B cell (primary cell): Measurements from ENCODE around the gene MGAT4C. TPM values are rescaled to one million over a fixed set of nuclear protein-coding genes. Genes with fewer than 3 reads are reported as not detected.

Source experiments
- ATAC-seq: fragments of 200-7000 bp; cut with Tn5 transposase; one replicate; pipeline ENCODE4 v1.10.0; 2021; ENCODE audit warnings: low read depth, mild to moderate bottlenecking, moderate number of reproducible peaks, moderate library complexity
- CTCF ChIA-PET: fragments of 350-600 bp; sonication (Branson Sonifier 250); formaldehyde crosslinking; loops from one replicate; lab custom pipeline; 2021; ENCODE audit warnings: antibody characterized with exemption, inconsistent platforms; lab: Charles Lee
- POLR2A ChIA-PET: fragments of 350-600 bp; sonication (Branson Sonifier 250); formaldehyde crosslinking; loops from one replicate; lab custom pipeline; 2021; ENCODE audit warnings: antibody characterized with exemption; lab: Charles Lee
- DNase-seq: peaks from one replicate; pipeline ENCODE4 v3.0.0; 2013
- H2AFZ ChIP-seq: 2 replicates; pipeline ENCODE4 v1.6.1; 2012; ENCODE audit warnings: mild to moderate bottlenecking, low read depth, low read length; ENCODE audit not compliant: insufficient read depth, poor library complexity, severe bottlenecking
- H3K27ac ChIP-seq, 2 donors: 1 replicate in 1 of 2; 2 replicates in 1 of 2; pipeline ENCODE4 v1.5.1; 2012 to 2013; ENCODE audit warnings: low read length in 2 of 2, mild to moderate bottlenecking in 2 of 2, moderate library complexity in 1 of 2
- H3K27me3 ChIP-seq, 4 experiments: fragments of 200-600 bp in 1 of 4; sonication (generic) in 1 of 4; replicated peaks in 1 of 4; 1 replicate in 2 of 4; 2 replicates in 2 of 4; pipeline versions ENCODE4 v1.6.1 to v1.7.0; 2013 to 2016; ENCODE audit warnings: low read length in 3 of 4, mild to moderate bottlenecking in 2 of 4, mixed read lengths in 1 of 4, moderate library complexity in 1 of 4; ENCODE audit not compliant: insufficient read depth in 4 of 4, control insufficient read depth in 3 of 4; ENCODE audit errors: control extremely low read depth in 1 of 4
- H3K36me3 ChIP-seq, 2 experiments: replicated peaks in 1 of 2; 1 replicate in 1 of 2; 2 replicates in 1 of 2; pipeline versions ENCODE4 v1.6.1 to v1.7.1; 2013; ENCODE audit warnings: low read length in 1 of 2; ENCODE audit not compliant: insufficient read depth in 2 of 2, control insufficient read depth in 1 of 2; ENCODE audit errors: control extremely low read depth in 1 of 2, extremely low read depth in 1 of 2
- H3K4me1 ChIP-seq, 2 donors: fragments of 200-600 bp in 1 of 2; sonication (generic) in 1 of 2; 1 replicate in 1 of 2; 2 replicates in 1 of 2; pipeline versions ENCODE4 v1.5.1 to v1.6.1; 2013 to 2017; ENCODE audit warnings: low read length in 2 of 2; ENCODE audit not compliant: control insufficient read depth in 2 of 2, insufficient read depth in 2 of 2
- H3K4me2 ChIP-seq: replicated peaks from 2 replicates; pipeline ENCODE3; 2012; ENCODE audit warnings: mild to moderate bottlenecking, low read depth, low read length; ENCODE audit not compliant: poor library complexity, severe bottlenecking
- H3K4me3 ChIP-seq, 5 experiments: fragments of 200-600 bp in 1 of 5; sonication (generic) in 1 of 5; 1 replicate in 3 of 5; 2 replicates in 2 of 5; pipeline versions ENCODE4 v1.5.1 to v1.7.0; 2011 to 2016; ENCODE audit warnings: low read length in 4 of 5, mild to moderate bottlenecking in 4 of 5, low read depth in 2 of 5, control low read depth in 1 of 5, moderate library complexity in 1 of 5; ENCODE audit not compliant: insufficient read depth in 1 of 5; ENCODE audit errors: control extremely low read depth in 1 of 5, extremely low read depth in 1 of 5
- H3K79me2 ChIP-seq: fragments of 200-600 bp; sonication (generic); one replicate; pipeline ENCODE4 v1.6.0; 2016; ENCODE audit warnings: low read length; ENCODE audit not compliant: control insufficient read depth, insufficient read depth
- H3K9ac ChIP-seq: fragments of 200-600 bp; sonication (generic); 2 replicates; pipeline ENCODE4 v1.6.1; 2017; ENCODE audit warnings: mild to moderate bottlenecking, low read length, moderate library complexity
- H3K9me3 ChIP-seq, 3 donors: one replicate each; pipeline versions ENCODE4 v1.6.1 to v1.7.1; 2013; ENCODE audit warnings: low read length in 2 of 3; ENCODE audit not compliant: control insufficient read depth in 2 of 3, insufficient read depth in 1 of 3; ENCODE audit errors: control extremely low read depth in 1 of 3
- H4K20me1 ChIP-seq: 2 replicates; pipeline ENCODE4 v1.6.0; 2012; ENCODE audit warnings: mild to moderate bottlenecking, low read length; ENCODE audit not compliant: insufficient read depth, control insufficient read depth, poor library complexity, severe bottlenecking
- H3K27ac Mint-ChIP-seq: one replicate; pipeline ENCODE4 v1.8.0; 2021; ENCODE audit warnings: mixed read lengths
- H3K27me3 Mint-ChIP-seq: one replicate; pipeline ENCODE4 v1.8.0; 2021; ENCODE audit warnings: mixed read lengths
- H3K4me1 Mint-ChIP-seq: one replicate; pipeline ENCODE4 v1.8.0; 2021; ENCODE audit warnings: mixed read lengths
- H3K4me3 Mint-ChIP-seq: one replicate; pipeline ENCODE4 v1.8.0; 2021; ENCODE audit warnings: mixed read lengths
- H3K9me3 Mint-ChIP-seq: one replicate; pipeline ENCODE4 v1.8.0; 2022; ENCODE audit warnings: mixed read lengths; ENCODE audit not compliant: insufficient read depth
- CTCF ChIP-seq: fragments of 200-600 bp; IDR thresholded peaks from one replicate; pipeline ENCODE4 v1.8.0; 2022; ENCODE audit warnings: antibody characterized with exemption, mild to moderate bottlenecking
- EZH2 ChIP-seq: IDR thresholded peaks from 2 replicates; pipeline ENCODE4 v1.6.1; 2012; ENCODE audit warnings: borderline replicate concordance, low read depth, mild to moderate bottlenecking, moderate library complexity, low read length; ENCODE audit not compliant: insufficient read depth, poor library complexity, severe bottlenecking
- WGBS: methylation state at CpG from one replicate; pipeline ENCODE4 v1.1.5; 2013; ENCODE audit warnings: missing lambda C conversion rate; ENCODE audit not compliant: insufficient coverage; 5-methylcytosine and 5-hydroxymethylcytosine counted together
- intact Hi-C: fragments of 100-400 bp; cut with micrococcal nuclease; formaldehyde crosslinking; loops from one replicate; pipeline ENCODE4 v1.10.0; 2022
- polyA plus RNA-seq: library from polyadenylated mRNA; depleted of rRNA; stranded (reverse); fragments of >200 nt; gene quantifications from 2 replicates; pipeline ENCODE4 v1.2.3, GENCODE V29; 2012
- total RNA-seq, 2 donors: library from RNA; stranded (reverse); fragments of 120-200 nt in 1 of 2; gene quantifications; 1 replicate in 1 of 2; 2 replicates in 1 of 2; pipeline versions ENCODE4 v1.2.3 to v1.2.4, GENCODE V29; 2013 to 2022

The MGAT4C gene
- total and polyA plus RNA-seq, 2 donors (not counting 1 experiment from before 2014, with no cell fraction given): not detected

GRCh38 chr12:86015026-86015425 is 241.2 kb downstream of the MGAT4C start:
- H3K4me3 Mint-ChIP-seq: no peak overlapping the region
- TF ChIP-seq CTCF (no peak), EZH2 (no peak)
- Histone ChIP-seq H3K79me2 (no peaks in the 10 kb centered on the region), H3K4me1 (no peaks in the 10 kb centered on the region), H3K27ac (no peak overlapping the region), H3K9me3 (peaks cover 0 to 2% (median 0%) of the 10 kb centered on the region in 3 donors), H4K20me1 (no peaks in the 10 kb centered on the region), H3K27me3 (no peaks in the 10 kb centered on the region), H3K36me3 (no peaks in the 10 kb centered on the region), H2AFZ (no peak overlapping the region), H3K9ac (no peak overlapping the region), H3K4me3 (no peak overlapping the region), H3K4me2 (no peak overlapping the region)
- no peaks in the 10 kb centered on the region for H3K27me3 Mint-ChIP-seq
- no peak overlapping the region for H3K27ac Mint-ChIP-seq
- CTCF ChIA-PET: no interaction called here
- peaks cover 4% of the 10 kb centered on the region for H3K9me3 Mint-ChIP-seq
- no peak for DNase-seq
- no peaks in the 10 kb centered on the region for H3K4me1 Mint-ChIP-seq
- intact Hi-C loops: no loop called here
- 79% methylated on average over 5 of the region's 5 CpGs for WGBS
- POLR2A ChIA-PET: no interaction called here
- no peak for ATAC-seq

GRCh38 chr12:86006727-86007126 is 249.5 kb downstream of the MGAT4C start:
- POLR2A ChIA-PET: no interaction called here
- TF ChIP-seq CTCF: no peak
- no peak for TF ChIP-seq EZH2

More at GRCh38 chr12:86006727-86007126, 249.5 kb downstream of the MGAT4C start:
- H3K9ac ChIP-seq: no peak overlapping the region
- no peaks in the 10 kb centered on the region for H3K27me3 ChIP-seq
- no peaks in the 10 kb centered on the region for H4K20me1 ChIP-seq
- no peaks in the 10 kb centered on the region for H3K9me3 ChIP-seq
- H3K27me3 Mint-ChIP-seq: no peaks in the 10 kb centered on the region
- H3K79me2 ChIP-seq: no peaks in the 10 kb centered on the region
- no peak overlapping the region for H2AFZ ChIP-seq
- H3K4me1 ChIP-seq: no peaks in the 10 kb centered on the region
- CTCF ChIA-PET: no interaction called here
- DNase-seq: no peak
- H3K4me2 ChIP-seq: no peak overlapping the region
- H3K27ac ChIP-seq: no peak overlapping the region
- no peak overlapping the region for H3K27ac Mint-ChIP-seq
- no peak overlapping the region for H3K4me3 ChIP-seq
- no peak overlapping the region for H3K4me3 Mint-ChIP-seq
- no peaks in the 10 kb centered on the region for H3K36me3 ChIP-seq
- intact Hi-C loops: no loop called here
- ATAC-seq: no peak
- H3K9me3 Mint-ChIP-seq: peaks cover 2% of the 10 kb centered on the region
- H3K4me1 Mint-ChIP-seq: no peaks in the 10 kb centered on the region
